ENCODE results near the gene MMP15. TPM values are rescaled to one million over a fixed set of nuclear protein-coding genes. Genes with fewer than 3 reads are reported as not detected.
"Not testable (repeated sequence)": the region's sequence is repeated elsewhere in the genome, so short reads cannot be mapped to it uniquely, and the experiment has no call there.

The MMP15 gene
- polyA plus RNA-seq, 1 experiment = 0.60 TPM

DNA sequence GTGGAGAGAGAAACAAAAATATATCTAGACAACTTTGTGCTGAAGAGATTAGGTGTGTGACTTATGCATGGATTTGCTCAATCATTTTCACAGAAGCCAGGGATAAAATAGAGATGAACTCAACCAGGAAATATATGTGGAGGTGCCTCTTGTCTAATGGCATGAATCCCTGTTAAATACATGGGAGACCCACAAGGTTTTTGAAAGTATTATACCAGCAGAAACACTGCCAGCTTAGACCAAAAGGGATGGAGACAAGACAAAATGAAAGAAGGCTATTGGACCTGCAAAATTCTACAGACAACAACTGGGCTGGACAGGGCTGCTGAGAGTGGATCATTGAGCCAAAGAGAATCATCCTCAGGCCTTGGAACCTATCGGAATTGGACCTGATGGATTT, 51.0 kb downstream of the MMP15 start:
- DNase-seq (ENCODE audit: low read depth, low spot score) = no peak
- Histone ChIP-seq H3K27me3 (ENCODE audit: control insufficient read depth, insufficient read depth, low read length) (no peaks in the 10 kb centered on the region), H3K4me3 (ENCODE audit: low read depth, low read length) (no peak overlapping the region), H3K9me3 (ENCODE audit: control insufficient read depth, insufficient read depth, low read length) (no peaks in the 10 kb centered on the region; the same call in none of the 2 replicates), H3K27ac (ENCODE audit: low read depth, low read length) (no peak overlapping the region)
- CTCF ChIA-PET = no interaction called here
- POLR2A ChIA-PET = no interaction called here
- TF ChIP-seq, protein P1, sequence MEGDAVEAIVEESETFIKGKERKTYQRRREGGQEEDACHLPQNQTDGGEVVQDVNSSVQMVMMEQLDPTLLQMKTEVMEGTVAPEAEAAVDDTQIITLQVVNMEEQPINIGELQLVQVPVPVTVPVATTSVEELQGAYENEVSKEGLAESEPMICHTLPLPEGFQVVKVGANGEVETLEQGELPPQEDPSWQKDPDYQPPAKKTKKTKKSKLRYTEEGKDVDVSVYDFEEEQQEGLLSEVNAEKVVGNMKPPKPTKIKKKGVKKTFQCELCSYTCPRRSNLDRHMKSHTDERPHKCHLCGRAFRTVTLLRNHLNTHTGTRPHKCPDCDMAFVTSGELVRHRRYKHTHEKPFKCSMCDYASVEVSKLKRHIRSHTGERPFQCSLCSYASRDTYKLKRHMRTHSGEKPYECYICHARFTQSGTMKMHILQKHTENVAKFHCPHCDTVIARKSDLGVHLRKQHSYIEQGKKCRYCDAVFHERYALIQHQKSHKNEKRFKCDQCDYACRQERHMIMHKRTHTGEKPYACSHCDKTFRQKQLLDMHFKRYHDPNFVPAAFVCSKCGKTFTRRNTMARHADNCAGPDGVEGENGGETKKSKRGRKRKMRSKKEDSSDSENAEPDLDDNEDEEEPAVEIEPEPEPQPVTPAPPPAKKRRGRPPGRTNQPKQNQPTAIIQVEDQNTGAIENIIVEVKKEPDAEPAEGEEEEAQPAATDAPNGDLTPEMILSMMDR (IDR thresholded peaks at IDR 0.05; ENCODE audit: low read depth, low read length) = no peak

DNA sequence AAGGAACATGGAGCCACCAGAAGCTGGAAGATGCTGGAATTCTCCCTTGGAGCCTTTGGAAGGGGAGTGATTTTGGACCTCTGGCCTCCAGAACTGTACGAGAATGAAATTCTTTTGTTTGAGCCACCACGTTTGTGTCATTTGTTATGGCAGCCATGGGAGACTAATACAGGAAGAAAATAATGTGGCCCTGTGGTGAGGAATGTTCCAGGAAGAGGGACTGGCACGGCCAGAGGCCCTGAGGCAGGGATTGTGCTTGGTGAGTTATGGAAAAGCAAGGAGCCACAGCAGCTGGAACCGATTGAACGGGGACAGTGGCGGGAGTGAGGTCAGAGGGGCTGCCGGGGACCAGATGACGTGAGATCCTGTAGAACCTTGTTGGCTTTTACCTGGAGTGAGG, 52.2 kb downstream of the MMP15 start:
- ChIA-PET CTCF (interaction anchor here (1.3 kb wide), 1 partner anchor 20 kb away, joined by 4 read pairs; no protein-coding TSS in a partner anchor), POLR2A (no interaction called here)
- DNase-seq (ENCODE audit: low read depth, low spot score) = no peak
- H3K9me3 ChIP-seq (ENCODE audit: control insufficient read depth, insufficient read depth, low read length) = no peaks in the 10 kb centered on the region; the same call in none of the 2 replicates
- TF ChIP-seq, protein P1 (IDR thresholded peaks at IDR 0.05; ENCODE audit: low read depth, low read length) = no peak
- H3K4me3 ChIP-seq (ENCODE audit: low read depth, low read length) = no peak overlapping the region
- H3K27ac ChIP-seq (ENCODE audit: low read depth, low read length) = no peak overlapping the region
- H3K27me3 ChIP-seq (ENCODE audit: control insufficient read depth, insufficient read depth, low read length) = no peaks in the 10 kb centered on the region

DNA sequence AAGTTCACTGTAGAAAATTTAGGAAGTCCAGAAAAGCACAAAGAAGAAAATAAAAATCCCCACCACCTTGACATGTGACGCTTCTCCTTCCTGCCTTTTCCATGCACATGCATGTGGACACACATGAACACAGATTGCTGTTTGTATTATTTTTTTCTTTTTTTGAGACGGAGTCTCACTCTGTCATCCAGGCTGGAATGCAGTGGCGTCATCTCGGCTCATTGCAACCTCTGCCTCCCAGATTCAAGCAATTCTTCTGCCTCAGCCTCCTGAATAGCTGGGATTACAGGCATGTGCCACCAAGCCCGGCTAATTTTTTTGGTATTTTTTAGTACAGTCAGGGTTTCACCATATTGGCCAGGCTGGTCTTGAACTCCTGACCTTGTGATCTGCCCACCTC, 55.1 kb downstream of the MMP15 start:
- H3K27me3 ChIP-seq (ENCODE audit: control insufficient read depth, insufficient read depth, low read length); H3K27ac ChIP-seq (ENCODE audit: low read depth, low read length); H3K4me3 ChIP-seq (ENCODE audit: low read depth, low read length); POLR2A ChIA-PET; DNase-seq (ENCODE audit: low read depth, low spot score); H3K9me3 ChIP-seq (ENCODE audit: control insufficient read depth, insufficient read depth, low read length): not testable (repeated sequence)
- CTCF ChIA-PET = interaction anchor here (0.6 kb wide), 1 partner anchor 273 kb away, joined by 9 read pairs; no protein-coding TSS in a partner anchor

DNA sequence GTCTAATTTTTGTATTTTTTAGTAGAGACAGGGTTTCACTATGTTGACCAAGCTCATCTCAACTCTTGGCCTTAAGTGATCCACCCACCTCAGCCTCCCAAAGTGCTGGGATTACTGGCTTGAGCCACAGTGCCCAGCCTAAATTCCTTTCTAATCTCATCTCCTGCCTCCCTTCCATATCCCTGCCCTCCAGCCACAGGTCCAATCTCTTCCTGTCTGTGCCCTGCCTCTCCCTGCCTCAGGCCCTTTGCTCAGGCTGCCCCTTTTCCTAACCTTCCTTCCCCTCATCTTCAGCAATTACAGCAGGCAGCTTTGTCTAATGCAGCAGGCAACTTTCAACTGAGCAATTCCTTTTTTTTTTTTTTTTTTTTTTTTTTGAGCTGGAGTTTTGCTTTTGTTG, 56.8 kb downstream of the MMP15 start:
- Histone ChIP-seq H3K4me3 (ENCODE audit: low read depth, low read length) (no peak overlapping the region), H3K9me3 (ENCODE audit: control insufficient read depth, insufficient read depth, low read length) (peaks cover 2% of the 10 kb centered on the region; the same call in 1 of the 2 replicates), H3K27ac (ENCODE audit: low read depth, low read length) (no peak overlapping the region), H3K27me3 (ENCODE audit: control insufficient read depth, insufficient read depth, low read length) (no peaks in the 10 kb centered on the region)
- ChIA-PET POLR2A (no interaction called here), CTCF (interaction anchor here (2.3 kb wide), 1 partner anchor 15 kb away, joined by 6 read pairs; no protein-coding TSS in a partner anchor)
- TF ChIP-seq, protein P1 (IDR thresholded peaks at IDR 0.05; ENCODE audit: low read depth, low read length) = no peak
- DNase-seq (ENCODE audit: low read depth, low spot score) = no peak

DNA sequence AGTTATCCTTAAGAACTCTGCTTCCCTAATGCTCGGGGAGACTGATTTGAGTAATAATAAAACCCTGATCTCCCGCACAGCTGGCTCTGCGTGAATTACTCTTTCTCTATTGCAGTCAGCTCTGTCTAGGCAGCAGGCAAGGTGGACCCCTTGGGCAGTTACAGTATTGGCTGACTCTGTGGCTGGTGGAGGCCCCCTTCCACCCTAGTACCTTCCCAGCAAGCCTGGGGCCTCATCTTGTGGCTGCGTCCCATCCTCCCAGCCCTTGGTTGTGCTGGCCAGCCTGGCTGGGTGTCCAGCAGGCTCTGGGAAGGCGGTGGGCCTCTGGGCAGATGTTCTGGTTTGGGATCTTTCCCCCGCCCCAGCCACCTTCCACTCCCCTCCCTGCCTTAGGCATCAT, 59.1 kb downstream of the MMP15 start:
- Histone ChIP-seq H3K27me3 (ENCODE audit: control insufficient read depth, insufficient read depth, low read length) (no peaks in the 10 kb centered on the region), H3K27ac (ENCODE audit: low read depth, low read length) (no peak overlapping the region), H3K9me3 (ENCODE audit: control insufficient read depth, insufficient read depth, low read length) (0 out of 2 replicates have a peak, but pooled peaks cover 3% of the 10 kb centered on the region), H3K4me3 (ENCODE audit: low read depth, low read length) (no peak overlapping the region)
- POLR2A ChIA-PET = no interaction called here
- DNase-seq (ENCODE audit: low read depth, low spot score) = no peak
- TF ChIP-seq, protein P1 (IDR thresholded peaks at IDR 0.05; ENCODE audit: low read depth, low read length) = no peak
- CTCF ChIA-PET = no interaction called here

DNA sequence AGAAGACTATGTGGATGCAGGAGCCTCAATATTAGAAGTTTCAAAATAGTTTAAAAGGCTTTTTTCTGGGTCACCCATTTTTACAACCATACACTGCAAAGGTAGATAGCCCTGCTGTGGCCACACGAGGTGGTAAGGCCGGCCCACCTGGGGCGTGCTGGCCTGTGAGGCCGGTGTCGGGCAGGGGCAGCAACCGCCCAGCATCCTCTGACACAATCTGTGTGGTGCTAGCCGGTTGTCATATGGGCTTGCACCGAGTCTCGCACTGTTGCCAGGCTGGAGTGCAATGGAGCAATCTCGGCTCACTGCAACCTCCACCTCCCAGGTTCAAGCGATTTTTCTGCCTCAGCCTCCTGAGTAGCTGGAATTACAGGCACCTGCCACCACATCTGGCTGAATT, 59.6 kb downstream of the MMP15 start:
- ChIA-PET CTCF (no interaction called here), POLR2A (no interaction called here)
- DNase-seq (ENCODE audit: low read depth, low spot score) = no peak

More for the DNA sequence above, 59.6 kb downstream of the MMP15 start:
- TF ChIP-seq, protein P1 (IDR thresholded peaks at IDR 0.05; ENCODE audit: low read depth, low read length) = no peak
- Histone ChIP-seq H3K27ac (ENCODE audit: low read depth, low read length) (no peak overlapping the region), H3K9me3 (ENCODE audit: control insufficient read depth, insufficient read depth, low read length) (0 out of 2 replicates have a peak, but pooled peaks cover 3% of the 10 kb centered on the region), H3K4me3 (ENCODE audit: low read depth, low read length) (no peak overlapping the region), H3K27me3 (ENCODE audit: control insufficient read depth, insufficient read depth, low read length) (no peaks in the 10 kb centered on the region)
